Endothelial cell (in vitro differentiated cells): ENCODE data around the gene FETUB. TPM values are rescaled to one million over a fixed set of nuclear protein-coding genes. Genes with fewer than 3 reads are reported as not detected.

Experiments
- DNase-seq: peaks from one replicate; pipeline ENCODE4 v3.0.0; 2021; ENCODE audit warnings: low spot score
- H3K27ac Mint-ChIP-seq: one replicate; pipeline ENCODE4 v1.8.0; 2021; ENCODE audit warnings: mixed read lengths, inconsistent platforms; ENCODE audit not compliant: unreplicated experiment
- H3K27me3 Mint-ChIP-seq: one replicate; pipeline ENCODE4 v1.8.0; 2021; ENCODE audit warnings: mild to moderate bottlenecking, moderate library complexity, mixed read lengths, inconsistent platforms; ENCODE audit not compliant: unreplicated experiment
- H3K36me3 Mint-ChIP-seq: one replicate; pipeline ENCODE4 v1.8.0; 2021; ENCODE audit warnings: mild to moderate bottlenecking, low read depth, mixed read lengths, inconsistent platforms; ENCODE audit not compliant: unreplicated experiment
- H3K4me1 Mint-ChIP-seq: one replicate; pipeline ENCODE4 v1.8.0; 2021; ENCODE audit warnings: mild to moderate bottlenecking, mixed read lengths, inconsistent platforms; ENCODE audit not compliant: unreplicated experiment
- H3K4me3 Mint-ChIP-seq: one replicate; pipeline ENCODE4 v1.8.0; 2021; ENCODE audit warnings: mild to moderate bottlenecking, mixed read lengths, inconsistent platforms; ENCODE audit not compliant: unreplicated experiment
- H3K9me3 Mint-ChIP-seq: one replicate; pipeline ENCODE4 v1.8.0; 2021; ENCODE audit warnings: mixed read lengths, inconsistent platforms; ENCODE audit not compliant: unreplicated experiment
- CTCF ChIP-seq: fragments of 200-600 bp; sonication (generic); IDR thresholded peaks from one replicate; pipeline ENCODE4 v1.5.0; 2021; ENCODE audit warnings: antibody characterized with exemption; ENCODE audit not compliant: unreplicated experiment
- total RNA-seq: library from RNA; stranded (reverse); fragmentation: NEBNext Ultra II Directional; extraction: Animal tissue kit (Norgen Biotek cat#: 25700); gene quantifications from one replicate; pipeline ENCODE4 v1.2.1, GENCODE V29; 2021; ENCODE audit not compliant: unreplicated experiment

FETUB gene
- total RNA-seq, 1 donor from 2014 or later, result not detected

DNA sequence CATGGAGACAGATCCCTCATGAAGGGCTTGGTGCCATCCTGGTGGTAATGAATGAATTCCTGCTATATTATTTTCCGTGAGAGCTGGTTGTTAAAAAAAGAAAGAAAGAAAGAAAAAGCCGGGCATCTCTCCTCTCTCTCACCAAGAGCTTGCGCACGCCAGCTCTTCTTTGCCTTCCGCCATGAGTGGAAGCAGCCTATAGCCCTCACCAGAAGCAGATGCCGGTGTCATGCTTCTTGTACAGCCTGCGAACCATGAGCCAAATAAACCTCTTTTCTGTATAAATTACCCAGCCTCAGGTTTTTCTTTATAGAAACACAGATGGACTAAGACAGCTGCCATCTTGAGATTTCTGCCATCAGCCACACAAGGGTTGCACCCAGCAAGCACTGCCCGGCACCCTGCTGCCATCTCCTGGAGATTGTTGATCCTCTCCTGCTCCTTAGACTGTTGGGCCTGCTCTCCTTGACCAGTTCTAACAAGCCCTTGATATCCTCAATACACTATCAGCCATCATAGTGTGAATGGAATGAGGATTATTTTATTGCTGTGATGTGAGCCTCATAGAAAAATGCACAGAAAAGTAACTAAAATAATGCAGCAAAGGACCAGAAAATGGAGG lies 30.8 kb upstream of the FETUB start:
- DNase-seq, result no peak
- TF ChIP-seq CTCF, result no peak
- H3K27me3 Mint-ChIP-seq, result peaks cover 4% of the 10 kb centered on the region
- peaks cover 1% of the 10 kb centered on the region for H3K4me1 Mint-ChIP-seq
- no peak overlapping the region for H3K4me3 Mint-ChIP-seq
- H3K9me3 Mint-ChIP-seq, result no peaks in the 10 kb centered on the region
- no peak overlapping the region for H3K27ac Mint-ChIP-seq
- no peaks in the 10 kb centered on the region for H3K36me3 Mint-ChIP-seq

GRCh38 chr3:186612065-186612464 lies 28.1 kb upstream of the FETUB start:
- H3K27ac Mint-ChIP-seq, result no peak overlapping the region
- peaks cover 4% of the 10 kb centered on the region for H3K27me3 Mint-ChIP-seq
- DNase-seq, result no peak
- no peak overlapping the region for H3K4me3 Mint-ChIP-seq
- H3K36me3 Mint-ChIP-seq, result no peaks in the 10 kb centered on the region
- H3K9me3 Mint-ChIP-seq, result no peaks in the 10 kb centered on the region
- TF ChIP-seq CTCF, result no peak
- H3K4me1 Mint-ChIP-seq, result peaks cover 7% of the 10 kb centered on the region

- H3K36me3 Mint-ChIP-seq, result no peaks in the 10 kb centered on the region
- no peak for TF ChIP-seq CTCF
- no peak within 1 kb of the TSS for H3K27ac Mint-ChIP-seq
Observed at GRCh38 chr3:186612721-186613636, 27.2 kb upstream of the FETUB start, which contains the start of gene AHSG. Gene AHSG, plus strand, starts transcription at chr3:186613060. Its CDS starts 82 bp downstream, at chr3:186613142.

GRCh38 chr3:186613637-186614265 lies 26.4 kb upstream of the FETUB start:
- H3K27me3 Mint-ChIP-seq, result peaks cover 4% of the 10 kb centered on the region
- H3K4me3 Mint-ChIP-seq, result no peak overlapping the region
- TF ChIP-seq CTCF, result no peak
- peaks cover 9% of the 10 kb centered on the region for H3K4me1 Mint-ChIP-seq
- no peaks in the 10 kb centered on the region for H3K9me3 Mint-ChIP-seq
- DNase-seq, result no peak
- no peak overlapping the region for H3K27ac Mint-ChIP-seq
- no peaks in the 10 kb centered on the region for H3K36me3 Mint-ChIP-seq

More at GRCh38 chr3:186612721-186613636, 27.2 kb upstream of the FETUB start, which contains the start of gene AHSG:
- no peak within 1 kb of the TSS for H3K4me3 Mint-ChIP-seq
- no peaks in the 10 kb centered on the region for H3K9me3 Mint-ChIP-seq
- H3K4me1 Mint-ChIP-seq, result peaks cover 9% of the 10 kb centered on the region
- peaks cover 4% of the 10 kb centered on the region for H3K27me3 Mint-ChIP-seq
- no peak for DNase-seq

DNA sequence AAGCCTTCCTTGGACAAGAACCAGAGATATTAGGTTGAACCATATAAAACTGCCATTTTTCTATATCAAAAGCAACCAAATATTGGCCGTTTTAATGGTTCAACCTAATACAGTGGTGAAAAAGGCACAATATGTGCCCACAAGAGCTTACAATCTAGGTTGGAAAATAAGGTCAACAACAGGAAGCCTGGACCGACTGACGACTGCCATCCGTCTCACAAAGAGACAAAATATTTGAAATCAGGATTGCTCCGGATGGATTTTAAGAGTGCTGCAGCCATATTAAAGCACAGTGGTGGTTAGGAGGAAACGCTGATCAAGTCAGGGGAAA lies 26.0 kb upstream of the FETUB start:
- no peak overlapping the region for H3K27ac Mint-ChIP-seq
- no peak for DNase-seq
- H3K27me3 Mint-ChIP-seq, result peaks cover 4% of the 10 kb centered on the region

More for the DNA sequence above, 26.0 kb upstream of the FETUB start:
- no peak for TF ChIP-seq CTCF
- peaks cover 9% of the 10 kb centered on the region for H3K4me1 Mint-ChIP-seq
- H3K36me3 Mint-ChIP-seq, result no peaks in the 10 kb centered on the region
- no peak overlapping the region for H3K4me3 Mint-ChIP-seq
- no peaks in the 10 kb centered on the region for H3K9me3 Mint-ChIP-seq
